ENCODE results near the gene EXOC6B.
"Not testable (repeated sequence)": the region's sequence is repeated elsewhere in the genome, so short reads cannot be mapped to it uniquely, and the experiment has no call there.

EXOC6B gene

DNA sequence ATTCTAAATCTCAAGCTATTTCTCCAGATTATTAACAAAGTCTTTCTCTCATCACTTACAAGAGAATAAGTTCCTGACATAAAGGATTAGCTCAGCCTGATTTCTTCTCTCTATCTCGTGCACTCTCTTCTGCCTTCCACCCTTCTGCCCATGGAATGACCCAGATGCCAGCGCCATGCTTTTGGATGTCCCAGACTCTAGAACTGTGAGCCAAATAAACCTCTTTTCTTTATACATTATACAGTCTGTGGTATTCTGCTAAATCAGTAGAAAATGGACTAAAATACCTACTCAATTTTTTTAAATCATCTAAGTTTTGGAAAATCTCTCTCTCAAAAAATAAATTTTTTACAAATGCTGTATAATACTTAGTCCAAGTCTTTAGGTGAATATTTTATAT is 218.6 kb downstream of the EXOC6B start:
- DNase-seq (ENCODE audit: low read depth): no peak

DNA sequence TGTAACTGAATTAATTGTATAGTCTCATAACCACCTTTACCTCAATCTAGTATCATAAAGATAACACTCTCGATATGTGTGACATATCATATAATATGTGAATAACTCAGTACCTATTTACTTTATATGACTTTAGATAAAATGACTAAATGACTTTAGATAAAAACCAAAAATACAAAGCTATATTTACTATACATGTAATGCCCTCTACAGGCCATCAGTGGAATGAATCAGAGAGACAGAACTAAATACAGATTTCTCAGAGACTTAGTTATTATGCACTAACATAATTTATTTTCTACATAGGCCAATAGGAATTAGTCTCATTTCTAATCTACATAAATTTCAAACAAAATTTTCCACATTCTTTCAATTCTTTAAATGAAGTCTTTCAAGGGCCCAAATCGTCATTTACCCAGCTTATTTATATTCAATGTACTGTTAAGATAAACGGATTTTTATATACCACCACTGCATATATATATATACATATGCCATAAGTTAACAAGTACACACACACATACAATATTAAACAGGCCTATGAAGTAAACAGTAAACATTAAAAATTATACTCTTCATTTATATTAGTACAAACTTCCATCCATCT is 219.9 kb downstream of the EXOC6B start:
- DNase-seq (ENCODE audit: low read depth): no peak

DNA sequence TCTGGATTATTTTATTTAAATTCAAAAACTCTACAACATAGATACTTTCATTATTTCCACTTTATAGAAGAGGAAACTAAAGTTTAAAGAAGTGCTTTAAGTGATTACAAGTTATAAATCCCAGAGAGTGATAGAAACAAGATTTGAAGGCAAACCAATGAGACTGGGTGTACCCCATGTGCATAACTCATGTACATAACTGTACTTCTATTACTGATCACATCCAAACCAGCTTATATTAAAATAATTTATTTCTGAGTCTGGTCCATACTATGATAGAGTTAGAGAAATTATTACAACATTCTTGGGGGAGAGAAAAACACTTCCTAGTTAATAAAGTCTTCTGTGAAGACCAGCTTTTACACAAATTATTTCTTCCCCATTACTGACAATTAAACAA is 221.4 kb downstream of the EXOC6B start:
- no peak for DNase-seq (ENCODE audit: low read depth)

DNA sequence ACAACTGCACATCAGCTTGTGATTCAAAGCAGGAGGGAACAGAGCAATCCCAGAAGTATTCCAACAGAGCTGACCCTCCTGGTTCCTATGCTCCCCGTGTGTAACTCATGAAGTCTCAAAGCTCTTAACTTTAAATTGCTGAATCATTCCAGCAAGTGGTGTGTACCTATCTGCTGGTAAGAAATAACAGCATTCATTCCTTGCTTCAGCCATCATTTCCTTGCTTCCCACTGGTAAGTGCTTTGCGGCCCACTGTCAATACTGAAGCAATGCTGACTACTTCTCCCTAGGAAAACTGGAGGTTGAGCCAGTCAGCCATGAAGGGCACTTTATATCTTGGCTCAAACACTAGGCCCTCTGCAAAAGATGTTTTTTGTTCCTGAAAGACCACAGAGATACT is 222.4 kb downstream of the EXOC6B start:
- DNase-seq (ENCODE audit: low read depth): no peak

DNA sequence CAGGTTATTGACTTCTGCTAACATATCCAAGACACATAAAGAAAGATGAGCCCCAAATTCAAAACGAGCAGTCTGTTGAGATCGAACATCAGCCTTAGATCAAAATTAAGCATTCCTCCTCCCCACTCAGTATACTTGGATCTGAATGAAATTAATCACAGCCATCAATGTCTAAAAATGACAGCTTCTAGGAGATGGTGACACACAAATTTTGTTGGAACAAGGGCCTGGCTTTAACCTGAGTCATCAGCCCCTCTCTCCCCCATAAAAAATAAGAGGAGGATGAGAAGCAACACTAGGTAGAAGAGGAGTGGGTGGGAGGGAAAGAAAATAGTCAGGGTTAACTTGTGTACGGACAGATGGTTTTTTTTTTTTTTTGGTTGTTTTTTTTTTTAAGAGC is 223.1 kb downstream of the EXOC6B start:
- no peak for DNase-seq (ENCODE audit: low read depth)

DNA sequence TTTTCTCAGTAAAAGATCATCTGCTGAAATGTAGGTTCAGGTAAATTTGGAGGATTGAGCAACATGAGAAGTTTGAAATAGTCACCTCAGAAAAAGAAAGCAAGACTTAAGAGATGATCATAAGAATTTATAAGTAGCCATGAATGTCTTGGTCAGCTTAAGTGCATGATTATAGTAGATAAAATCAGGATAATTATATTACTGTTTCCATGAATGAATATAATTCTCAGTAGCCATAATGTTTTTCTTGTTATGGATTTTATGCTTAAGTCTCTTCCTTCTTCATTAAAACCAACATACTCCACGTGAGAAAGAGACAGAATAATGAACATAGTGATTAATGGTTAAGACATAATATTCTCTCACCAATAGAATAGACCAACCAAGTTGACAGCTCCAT is 223.7 kb downstream of the EXOC6B start:
- DNase-seq (ENCODE audit: low read depth): no peak

DNA sequence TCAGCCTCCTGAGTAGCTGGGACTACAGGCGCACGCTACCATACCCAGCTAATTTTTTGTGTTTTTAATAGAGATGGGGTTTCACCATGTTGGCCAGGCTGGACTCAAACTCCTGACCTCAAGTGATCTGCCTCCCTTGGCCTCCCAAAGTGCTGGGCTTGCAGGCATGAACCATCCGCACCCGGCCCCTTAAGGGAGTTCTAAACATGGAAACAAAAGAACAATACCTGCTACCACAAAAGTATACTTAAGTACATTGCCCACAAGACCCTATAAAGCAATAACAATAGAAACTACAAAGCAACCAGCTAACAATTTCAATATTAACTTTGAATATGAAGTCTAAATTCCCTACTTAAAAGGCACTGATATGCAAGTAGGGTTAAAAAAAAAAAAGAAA is 242.0 kb downstream of the EXOC6B start:
- DNase-seq (ENCODE audit: low read depth): not testable (repeated sequence)

DNA sequence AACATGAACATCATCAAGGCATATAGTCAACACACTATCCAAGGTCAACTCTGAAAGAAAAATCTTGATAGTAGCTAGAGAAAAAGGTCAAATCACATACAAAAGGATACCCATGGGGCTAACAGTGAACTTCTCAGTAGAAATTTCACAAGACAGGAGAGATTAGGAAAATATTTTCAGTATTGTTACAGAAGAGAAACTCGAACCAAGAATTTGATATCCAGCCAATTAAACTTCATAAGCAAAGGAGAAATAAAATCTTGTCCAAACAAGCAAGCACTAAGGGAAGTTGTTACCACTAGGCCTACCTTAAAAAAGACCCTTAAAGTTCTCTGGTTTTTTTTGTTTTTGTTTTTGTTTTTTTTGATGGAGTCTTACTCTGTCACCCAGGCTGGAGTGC is 242.5 kb downstream of the EXOC6B start:
- DNase-seq (ENCODE audit: low read depth): no peak

DNA sequence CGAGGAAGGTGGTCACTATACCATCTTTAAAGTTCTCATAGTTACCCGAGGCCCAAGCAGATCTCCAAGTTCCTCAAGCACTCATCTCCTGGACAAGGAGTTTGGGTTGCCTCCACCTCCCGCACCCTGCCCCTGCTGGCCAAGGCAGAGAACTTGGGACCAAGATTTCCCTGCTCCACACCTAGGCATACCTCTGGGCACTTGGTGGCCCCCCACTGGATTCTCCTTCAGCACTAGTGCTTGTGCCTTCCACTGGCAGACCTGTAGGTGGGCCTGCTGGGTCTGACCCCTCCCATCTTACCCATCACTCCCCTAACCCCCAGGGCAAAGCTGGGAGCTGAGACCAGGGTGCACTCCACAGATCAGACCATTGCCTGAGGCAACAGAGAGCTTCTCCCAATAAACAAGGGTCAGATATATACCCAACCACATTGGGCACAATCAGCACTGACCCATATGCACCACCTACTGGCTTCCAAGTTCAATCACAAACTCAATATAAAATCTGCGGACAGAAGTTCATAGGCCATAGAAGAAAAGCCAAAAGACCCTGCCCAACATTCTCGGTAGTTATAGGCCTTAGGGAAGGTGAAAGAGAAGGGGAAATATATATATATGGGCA is 244.2 kb downstream of the EXOC6B start:
- DNase-seq (ENCODE audit: low read depth): no peak

DNA sequence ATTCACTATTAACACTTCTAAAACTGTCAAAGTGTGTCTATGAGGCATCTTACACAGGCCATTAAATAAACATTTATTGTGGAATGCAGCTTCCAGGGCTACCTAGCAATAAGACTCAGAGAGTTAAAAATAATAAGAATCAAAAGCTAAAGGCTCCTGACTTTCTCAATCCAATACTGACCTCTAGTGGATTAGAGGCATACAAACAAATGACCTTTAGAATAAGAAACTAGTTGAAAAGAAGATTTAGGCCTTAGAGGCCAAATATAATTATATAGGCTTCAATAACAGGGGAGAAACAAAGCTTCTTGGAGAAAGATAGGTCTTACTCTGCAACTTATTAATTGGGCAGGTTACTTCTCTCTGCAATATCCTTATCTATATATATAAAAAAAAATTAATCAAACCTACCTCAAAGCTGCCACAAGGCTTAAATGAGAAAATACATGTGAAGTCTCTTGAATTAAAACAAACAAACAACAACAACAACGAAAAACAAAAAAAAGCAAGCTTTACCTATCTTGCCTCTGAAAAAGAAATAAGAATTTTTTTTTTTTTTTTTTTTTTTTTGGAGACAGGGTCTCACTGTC is 246.1 kb downstream of the EXOC6B start:
- no peak for DNase-seq (ENCODE audit: low read depth)

DNA sequence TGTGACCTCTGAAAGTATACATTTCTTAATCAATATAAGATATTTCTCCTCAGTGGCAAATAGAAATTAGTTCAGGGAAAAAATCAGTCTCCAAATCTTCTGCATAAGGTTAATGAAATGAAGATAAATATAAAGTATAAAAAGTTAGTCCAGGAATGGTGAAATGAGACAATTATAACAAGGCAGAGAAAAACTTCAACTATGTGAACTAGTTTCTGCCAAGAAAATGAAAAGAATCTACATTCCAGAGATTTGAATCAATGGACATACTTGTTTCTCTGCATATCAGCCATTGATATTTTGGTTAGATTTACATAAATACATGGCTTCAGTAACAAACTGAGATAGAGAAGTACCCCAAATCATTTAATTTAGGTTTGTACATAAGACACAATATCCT is 249.0 kb downstream of the EXOC6B start:
- no peak for DNase-seq (ENCODE audit: low read depth)

DNA sequence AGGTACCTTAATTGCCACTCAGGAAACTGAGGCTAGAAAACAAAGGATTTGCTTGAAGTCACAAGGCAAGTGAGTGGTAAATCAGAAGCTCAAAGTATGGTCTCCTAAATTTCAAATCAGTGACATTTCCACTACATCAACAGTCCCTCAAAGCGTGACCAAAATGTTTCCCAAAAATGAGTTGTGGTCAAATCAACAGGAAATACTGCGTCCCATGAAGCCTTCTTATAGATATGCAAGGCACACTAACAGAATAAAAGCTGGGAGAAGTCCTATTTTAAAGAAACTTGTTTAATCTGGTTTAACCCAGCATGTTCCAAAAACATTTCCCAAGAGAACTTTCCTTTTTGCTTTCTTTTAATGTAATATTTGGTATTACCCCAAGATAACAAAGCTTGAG is 249.4 kb downstream of the EXOC6B start:
- no peak for DNase-seq (ENCODE audit: low read depth)

DNA sequence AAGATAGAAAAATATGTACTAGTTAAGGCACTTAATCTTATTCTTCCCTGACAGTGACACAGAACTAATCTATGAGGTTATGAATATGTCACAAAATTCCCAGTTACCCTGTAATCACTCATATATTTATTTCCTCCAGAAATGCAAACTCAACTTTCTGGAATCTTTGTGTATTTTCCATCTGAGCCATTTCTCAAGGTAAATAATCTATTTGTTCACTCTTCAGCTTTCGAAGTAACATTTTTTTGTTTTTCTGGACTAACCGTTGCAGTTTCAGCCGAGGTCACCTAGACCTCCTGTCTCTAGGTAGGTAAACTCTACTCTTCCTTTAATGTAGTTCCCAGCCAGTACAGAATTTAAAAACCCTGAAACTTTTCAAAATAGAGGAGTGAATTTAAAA is 250.9 kb downstream of the EXOC6B start:
- no peak for DNase-seq (ENCODE audit: low read depth)

DNA sequence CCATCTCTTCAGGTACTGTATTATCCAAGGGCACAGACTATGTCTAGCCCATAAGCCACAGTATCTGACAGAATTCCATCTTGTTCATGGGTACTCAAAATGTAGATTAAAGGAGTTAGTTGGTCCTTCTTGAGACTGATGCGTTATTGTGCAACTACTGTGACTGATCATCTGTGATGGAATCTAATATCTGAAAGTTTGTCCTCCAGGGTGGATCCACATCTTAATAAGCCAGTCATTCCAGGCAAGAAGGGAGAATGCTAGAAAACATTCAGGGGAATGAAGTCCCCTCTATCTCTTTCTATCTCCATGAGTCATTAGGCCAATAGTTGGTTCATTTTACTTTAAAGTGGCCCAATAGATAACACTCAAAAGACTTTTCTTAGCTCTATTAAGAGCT is 252.6 kb downstream of the EXOC6B start:
- DNase-seq (ENCODE audit: low read depth): no peak

DNA sequence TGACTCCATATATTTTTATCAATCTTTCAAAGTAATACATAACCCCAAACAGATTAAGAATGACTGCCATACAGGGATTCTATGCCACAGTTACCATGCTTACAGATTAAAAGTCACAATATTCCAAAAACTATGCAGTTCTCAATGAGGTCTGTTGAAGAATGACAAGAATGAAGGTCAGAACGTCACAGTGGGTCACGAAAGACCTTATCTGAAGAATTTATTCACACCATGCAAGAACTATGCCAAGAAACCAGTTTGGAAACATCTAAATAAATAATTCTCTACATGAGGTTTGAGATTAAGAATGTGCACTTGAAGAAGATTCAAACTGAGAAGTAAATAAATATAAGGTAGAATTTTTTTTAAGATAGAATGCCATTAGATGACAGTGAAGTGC is 253.3 kb downstream of the EXOC6B start:
- no peak for DNase-seq (ENCODE audit: low read depth)

DNA sequence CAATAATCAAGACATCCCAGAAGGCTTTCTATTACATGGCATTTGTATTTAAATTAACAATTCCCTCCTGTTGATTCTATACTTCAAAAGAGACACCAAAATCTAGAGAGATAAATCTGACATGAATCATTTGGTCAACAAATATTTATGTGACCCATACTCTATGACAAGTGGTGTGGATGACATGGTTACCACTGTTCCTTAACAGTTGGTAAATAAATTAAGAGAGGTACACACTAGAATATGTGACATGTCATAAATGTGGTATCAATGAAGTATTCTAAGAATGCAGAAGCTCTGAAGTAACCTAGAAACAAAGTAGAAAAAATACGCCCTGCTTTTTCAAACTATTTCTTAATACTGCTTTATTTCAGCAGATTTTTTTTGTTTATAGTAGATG is 255.4 kb downstream of the EXOC6B start:
- no peak for DNase-seq (ENCODE audit: low read depth)

DNA sequence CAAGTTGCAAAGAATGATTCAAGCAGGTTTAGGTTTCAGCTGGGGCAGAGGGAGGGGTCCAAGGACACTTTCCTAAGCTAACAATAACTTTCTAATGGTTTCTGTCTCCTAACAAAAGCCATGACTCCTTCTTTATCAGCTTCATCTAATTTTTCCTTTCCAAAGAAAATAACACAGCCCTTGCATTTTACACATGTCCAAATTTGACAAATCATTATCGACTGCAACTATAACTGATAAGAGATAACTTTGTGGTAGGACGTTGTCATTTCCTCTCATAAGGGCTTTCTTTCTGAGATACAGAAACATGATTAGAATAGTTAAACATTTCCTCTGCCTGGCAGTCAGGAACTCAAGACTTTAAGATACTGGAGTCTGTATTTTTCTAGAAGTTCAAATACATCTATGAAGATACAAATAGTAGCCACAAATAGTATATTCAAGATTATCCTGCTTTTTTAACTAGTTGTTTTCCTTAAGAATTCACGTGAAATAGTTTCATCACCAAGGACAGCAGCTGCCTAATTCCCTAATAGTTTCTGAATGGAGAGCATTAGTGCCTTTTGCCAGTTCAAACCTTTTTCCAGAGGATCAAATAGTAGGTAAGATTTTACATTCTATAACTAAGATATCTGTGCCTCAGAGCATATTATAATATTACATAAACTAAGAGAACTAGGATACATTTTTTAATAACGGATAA is 263.2 kb downstream of the EXOC6B start:
- DNase-seq (ENCODE audit: low read depth): no peak

DNA sequence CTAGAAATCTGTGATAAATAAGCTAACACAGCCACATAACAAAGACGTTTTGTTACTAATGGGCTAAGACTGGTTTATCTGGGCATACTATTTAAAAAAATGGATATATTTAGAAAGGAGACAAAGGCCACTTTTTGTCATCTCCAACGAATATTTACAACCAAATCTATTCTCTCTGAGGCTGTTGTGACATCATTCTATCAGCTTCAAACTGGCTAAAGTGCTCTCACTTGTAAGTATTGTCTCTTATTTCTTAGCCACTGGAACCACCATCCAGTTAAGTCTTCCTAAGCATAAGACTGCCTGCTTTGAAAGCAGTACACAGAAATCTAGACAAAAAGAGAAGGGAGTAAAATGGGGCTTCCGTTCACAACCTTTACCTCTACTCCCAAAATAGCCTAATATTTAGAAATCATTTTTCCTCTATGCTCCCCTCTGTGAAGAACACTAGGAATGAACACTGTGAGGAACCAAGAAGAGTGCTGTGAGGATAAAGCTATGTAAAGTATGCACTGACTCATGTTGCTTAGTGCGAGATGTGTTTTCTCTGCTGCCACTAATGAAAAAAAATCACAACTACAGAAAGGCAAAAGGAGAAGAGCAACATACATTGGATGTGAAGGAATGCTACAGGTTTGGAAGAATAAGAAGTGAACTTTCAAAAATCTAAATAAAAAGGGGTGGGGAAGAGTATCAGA is 264.1 kb downstream of the EXOC6B start:
- no peak for DNase-seq (ENCODE audit: low read depth)

DNA sequence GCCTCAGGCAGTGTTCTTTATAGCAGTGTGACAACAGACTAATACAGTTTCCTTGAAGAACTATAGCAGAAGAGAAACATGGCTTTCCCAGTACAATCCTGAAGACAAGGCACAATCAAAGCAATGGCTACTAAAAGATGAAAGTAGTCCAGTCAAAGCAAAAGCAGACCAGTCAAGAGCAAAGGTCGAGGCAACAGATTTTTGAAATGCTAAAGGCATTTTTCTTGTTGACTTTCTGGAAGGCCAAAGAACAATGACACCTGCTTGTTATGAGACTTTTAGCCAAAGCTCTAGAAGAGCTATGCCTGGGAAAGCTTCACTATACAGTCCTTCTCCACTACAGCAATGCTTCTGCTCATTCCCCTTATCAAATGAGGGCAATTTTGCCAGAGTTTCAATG is 269.9 kb downstream of the EXOC6B start:
- no peak for DNase-seq (ENCODE audit: low read depth)

DNA sequence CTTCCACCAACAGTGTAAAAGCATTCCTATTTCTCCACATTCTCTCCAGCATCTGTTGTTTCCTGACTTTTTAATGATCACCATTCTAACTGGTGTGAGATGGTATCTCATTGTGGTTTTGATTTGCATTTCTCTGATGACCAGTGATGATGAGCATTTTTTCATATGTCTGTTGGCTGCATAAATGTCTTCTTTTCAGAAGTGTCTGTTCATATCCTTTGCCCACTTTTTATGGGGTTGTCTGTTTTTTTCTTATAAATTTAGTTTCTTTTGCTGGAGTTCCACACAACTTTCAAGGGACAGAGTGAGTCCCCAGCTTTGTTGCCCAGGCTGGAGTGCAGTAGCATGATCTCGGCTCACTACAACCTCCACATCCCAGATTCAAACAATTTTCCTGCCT is 270.5 kb downstream of the EXOC6B start:
- DNase-seq (ENCODE audit: low read depth): not testable (repeated sequence)

DNA sequence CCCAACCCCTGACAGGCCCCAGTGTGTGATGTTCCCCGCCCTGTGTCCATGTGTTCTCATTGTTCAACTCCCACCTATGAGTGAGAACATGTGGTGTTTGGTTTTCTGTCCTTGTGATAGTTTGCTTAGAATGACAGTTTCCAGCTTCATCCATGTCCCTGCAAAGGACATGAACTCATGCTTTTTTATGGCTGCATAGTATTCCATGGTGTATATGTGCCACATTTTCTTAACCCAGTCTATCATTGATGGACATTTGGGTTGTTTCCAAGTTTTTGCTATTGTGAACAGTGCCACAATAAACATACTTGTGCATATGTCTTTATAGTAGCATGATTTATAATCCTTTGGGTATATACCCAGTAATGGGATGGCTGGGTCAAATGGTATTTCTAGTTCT is 270.9 kb downstream of the EXOC6B start:
- DNase-seq (ENCODE audit: low read depth): not testable (repeated sequence)

DNA sequence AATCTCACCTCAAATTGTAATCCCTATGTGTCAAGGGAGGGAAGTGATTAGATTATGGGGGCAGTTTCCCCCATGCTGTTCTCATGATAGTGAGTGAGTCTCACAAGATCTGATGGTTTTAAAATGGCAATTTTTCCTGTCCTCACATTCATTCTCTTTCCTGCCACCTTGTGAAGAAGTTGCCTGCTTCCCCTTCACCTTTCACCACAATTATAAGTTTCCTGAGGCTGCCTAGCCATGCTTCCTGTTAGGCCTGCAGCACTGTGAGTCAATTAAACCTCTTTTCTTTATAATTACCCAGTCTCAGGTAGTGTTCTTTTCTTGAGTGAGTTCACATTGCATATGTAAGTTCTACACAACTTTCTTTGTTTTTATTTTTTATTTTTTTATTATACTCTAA is 271.5 kb downstream of the EXOC6B start:
- DNase-seq (ENCODE audit: low read depth): no peak

Measured in stimulated activated CD8-positive, alpha-beta memory T cell treated with anti-CD3 and anti-CD28 coated beads, Interleukin-7, amount 100 ng/mL, for 24 hours (primary cell).